Neural progenitor cell (in vitro differentiated cells): Measurements from ENCODE around the gene FAT2.

ENCODE experiments used
- CTCF ChIP-seq: fragments of 200-600 bp; sonication (generic); IDR thresholded peaks from 2 replicates; pipeline ENCODE4 v1.5.1; 2017; ENCODE audit warnings: antibody characterized with exemption, mild to moderate bottlenecking
- EZH2 ChIP-seq: fragments of 200-600 bp; sonication (generic); IDR thresholded peaks from 2 replicates; pipeline ENCODE4 v1.6.1; 2017; ENCODE audit warnings: antibody characterized with exemption, mild to moderate bottlenecking, moderate library complexity
- EZH2phosphoT487 ChIP-seq: fragments of 200-600 bp; sonication (generic); IDR thresholded peaks from 2 replicates; pipeline ENCODE4 v1.6.1; 2017; ENCODE audit warnings: antibody characterized with exemption

DNA sequence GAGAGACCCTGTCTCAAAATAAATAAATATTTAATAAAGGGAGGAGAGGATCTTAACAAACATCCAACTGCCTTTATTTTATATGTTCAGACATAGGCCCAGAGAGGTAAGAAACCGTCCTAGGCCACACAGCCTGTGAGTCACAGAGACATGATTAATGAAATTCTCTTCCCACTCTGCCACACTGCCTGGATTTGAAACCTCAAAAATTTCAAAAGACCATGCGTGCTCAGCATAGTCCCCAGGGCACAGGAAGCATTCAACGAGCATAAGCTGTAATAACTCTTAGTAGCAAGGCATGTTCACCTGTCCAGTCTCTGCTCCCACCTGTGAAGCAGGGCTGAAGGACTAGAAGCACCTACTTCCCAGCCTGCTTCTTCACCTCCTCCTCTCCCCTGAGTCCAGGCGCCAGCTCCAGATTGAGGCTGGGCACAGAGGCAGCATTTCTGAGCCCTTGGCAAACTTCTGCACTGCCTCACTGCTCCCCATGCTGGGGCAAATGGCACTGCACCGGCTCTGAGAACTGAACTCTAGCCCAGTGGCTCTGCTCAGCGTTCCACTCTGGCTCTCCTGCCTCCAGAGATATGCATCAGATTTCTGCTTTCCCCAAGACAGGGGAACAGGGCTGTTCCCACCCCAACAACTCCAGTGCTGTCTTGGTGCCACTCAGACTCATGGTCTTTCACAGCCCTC is 1.1 kb downstream of the FAT2 start:
- TF ChIP-seq CTCF (no peak), EZH2phosphoT487 (no peak), EZH2 (no peak)
